ENCODE data around the gene RGS11.

GRCh38 chr16:228852-229730, 46.7 kb downstream of the RGS11 start, which contains the start of gene LUC7L:
- TF ChIP-seq PAX5 (IDR thresholded peaks at IDR 0.05; ENCODE audit: insufficient read depth, low read length, severe bottlenecking) (peak; percentile 28), POLR2AphosphoS5 (IDR thresholded peaks at IDR 0.05; ENCODE audit: low read depth, low read length) (peak; percentile 97), POLR2A (IDR thresholded peaks at IDR 0.05; ENCODE audit: low read depth, low read length) (peak; percentile 96), SPI1 (IDR thresholded peaks at IDR 0.05; ENCODE audit: low read depth, low read length) (peak; percentile 36; the same call in 1 of the 2 replicates), POU2F2 (IDR thresholded peaks at IDR 0.05; ENCODE audit: low read depth, low read length) (peak; percentile 87; the same call in 1 of the 2 replicates), TAF1 (IDR thresholded peaks at IDR 0.05; ENCODE audit: low read depth, low read length) (peak; percentile 82)
